Islet precursor cell (in vitro differentiated cells): ENCODE data around the gene FBXO21.
A peak's percentile ranks its signal among the peaks of the same experiment; 100 is the strongest.

Experiments
- DNase-seq: peaks from one replicate; pipeline ENCODE4 v3.0.0-alpha.2; 2018

The FBXO21 gene

DNA sequence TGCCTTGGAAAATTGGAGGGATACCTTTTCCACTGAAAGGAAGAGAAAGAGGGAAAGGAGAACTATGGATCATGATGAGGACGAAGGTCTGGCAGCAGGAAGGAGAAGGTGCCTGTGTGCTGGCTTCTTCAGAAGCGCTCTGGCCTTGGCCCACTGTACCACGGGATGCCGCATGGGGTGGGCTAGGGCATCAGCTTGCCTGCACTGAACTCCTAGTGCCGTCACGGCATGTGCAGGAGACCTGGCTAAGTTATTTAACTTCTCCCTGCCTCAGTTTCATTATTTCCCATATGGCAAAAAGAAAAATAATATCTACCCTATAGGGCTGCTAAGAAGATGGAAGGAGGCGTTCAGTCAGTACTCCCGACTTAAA is 28.1 kb downstream of the FBXO21 start:
- DNase-seq: no peak

DNA sequence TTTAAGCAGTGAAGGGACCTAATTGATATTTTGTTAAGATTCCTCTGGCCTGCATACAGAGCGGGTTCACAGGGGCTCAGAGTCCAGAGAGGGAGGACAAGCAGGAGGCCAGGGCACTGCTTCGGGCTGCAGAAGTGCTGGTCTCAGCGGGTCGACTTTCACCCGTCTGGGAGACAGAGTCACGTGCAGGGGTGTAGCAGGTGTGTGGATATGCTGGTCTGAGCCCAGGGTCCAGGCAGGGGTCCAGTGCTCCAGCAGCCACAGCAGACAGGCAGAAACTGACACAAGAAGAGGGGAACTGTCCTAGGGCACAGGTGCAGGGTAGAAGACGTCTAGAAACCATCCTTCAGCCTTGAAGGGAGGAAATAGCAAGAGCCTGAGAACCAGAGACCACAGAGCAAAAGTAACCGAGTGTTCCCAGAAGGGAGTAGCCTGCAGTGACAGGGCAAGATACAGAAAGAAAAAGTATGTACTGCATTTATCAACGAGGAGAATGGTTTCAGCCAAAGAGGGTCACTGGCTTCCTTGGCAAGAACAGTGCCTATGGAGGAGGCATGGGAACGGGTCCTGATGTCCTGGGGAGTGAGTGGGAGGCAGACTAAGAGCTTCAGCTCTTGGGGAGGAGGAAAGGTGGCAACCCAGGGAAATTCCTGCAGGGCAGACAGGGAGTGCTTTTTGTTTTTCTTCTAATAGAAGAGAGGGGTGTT is 28.7 kb downstream of the FBXO21 start:
- no peak for DNase-seq

DNA sequence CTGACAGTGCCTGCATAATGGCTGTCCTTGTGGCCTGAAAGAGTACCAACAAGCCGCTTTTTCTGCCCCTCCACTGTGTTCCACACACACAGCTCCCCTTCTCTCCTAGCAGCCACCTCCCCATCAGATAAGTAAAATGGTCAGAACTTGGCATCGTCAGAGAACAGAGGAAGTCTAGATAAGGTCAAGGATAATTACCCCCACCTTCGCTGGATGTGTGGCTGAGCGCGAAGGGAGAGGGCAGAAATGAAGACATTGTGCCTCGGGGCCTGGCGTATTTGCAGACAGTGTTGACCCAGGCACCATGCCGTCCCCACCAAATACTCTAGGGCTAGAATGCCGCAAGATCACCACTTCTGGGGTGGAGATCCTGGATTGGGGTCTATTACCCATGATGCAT is 30.6 kb downstream of the FBXO21 start:
- DNase-seq: peak; percentile 50

DNA sequence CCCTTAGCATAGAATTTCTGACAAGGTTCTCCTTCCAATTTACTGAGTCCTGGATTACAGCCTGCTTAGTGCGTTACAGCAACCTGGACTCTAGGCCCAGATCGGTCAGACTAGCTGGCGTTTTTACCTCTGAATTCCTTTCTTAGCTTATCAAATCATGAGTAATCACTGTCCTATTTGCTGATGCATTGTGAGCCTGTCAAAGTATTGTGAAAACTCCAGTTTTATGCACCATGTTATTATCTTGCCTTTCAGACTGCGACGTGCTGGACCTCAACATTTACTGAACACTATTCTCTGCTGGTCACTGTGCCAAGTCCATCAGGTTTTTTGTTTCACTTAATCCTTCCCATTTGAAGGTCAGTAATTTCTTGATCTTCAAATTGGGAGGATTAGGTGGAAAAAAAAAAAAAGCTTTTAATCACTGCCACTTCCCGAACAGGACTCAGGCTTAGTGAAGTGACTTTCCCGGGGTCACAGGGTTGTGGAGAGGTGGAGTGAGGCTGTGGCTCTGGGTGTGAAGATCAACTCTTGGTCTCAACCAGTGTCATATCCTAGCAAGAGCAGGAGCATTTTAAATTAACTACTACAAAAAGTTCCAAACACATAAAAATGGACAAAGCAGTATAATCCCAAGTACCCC is 31.2 kb downstream of the FBXO21 start:
- no peak for DNase-seq

DNA sequence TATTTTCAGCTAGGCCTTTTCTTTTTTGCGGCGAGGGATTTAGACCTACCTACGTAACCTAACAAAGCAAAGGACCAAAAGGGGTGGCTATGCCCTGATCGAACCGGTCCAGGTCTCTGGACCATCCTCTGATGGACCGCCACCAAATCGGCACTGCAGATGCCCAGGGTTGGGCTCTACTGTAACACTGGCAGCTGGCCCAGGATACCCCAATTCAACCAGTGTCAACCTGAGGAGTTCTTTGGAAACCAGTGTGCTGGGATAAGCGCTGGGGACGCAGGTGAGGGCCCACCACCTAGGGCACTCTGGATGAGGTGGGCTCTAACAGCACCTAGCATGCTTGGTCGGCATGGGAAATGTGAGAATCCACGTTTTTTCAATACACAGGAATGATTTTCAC is 32.2 kb downstream of the FBXO21 start:
- peak; percentile 45 for DNase-seq

DNA sequence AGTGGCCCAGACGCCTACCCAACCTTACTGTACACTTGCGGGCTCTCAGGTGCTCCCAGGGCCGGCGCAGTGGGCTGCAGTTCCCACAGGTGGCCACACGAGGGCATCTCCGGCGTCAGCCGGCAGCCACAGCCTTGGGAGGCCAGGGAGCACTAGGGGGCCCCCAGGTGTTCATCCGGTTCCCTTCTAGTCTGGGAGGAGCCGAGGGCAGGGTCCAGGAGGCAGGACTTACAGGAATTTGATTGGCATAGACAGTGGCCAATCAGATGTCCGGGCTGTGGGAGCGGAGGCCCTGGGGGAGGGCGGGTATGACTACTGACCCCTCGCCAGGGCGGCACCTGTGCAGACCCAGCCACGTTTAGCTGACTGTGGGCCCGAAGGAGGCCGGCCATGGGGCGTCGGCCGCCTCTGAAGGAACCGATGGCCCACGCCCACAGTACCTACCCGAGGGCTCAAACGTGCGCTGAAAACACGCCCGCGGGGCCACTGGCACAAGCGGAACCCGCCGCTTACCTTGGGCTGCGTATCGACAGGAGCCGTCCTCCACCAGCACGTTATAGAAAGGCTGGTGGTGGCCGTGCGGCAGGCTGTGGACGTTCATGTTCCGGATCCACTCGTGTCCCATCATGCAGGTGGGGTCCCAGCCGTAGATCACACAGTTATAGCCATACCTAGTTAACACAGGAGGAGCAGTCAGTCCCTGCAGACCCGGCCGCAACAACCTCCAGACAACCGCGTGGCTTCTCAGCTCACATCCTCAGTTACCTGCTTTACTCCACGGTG is 34.8 kb downstream of the FBXO21 start:
- DNase-seq: peak; percentile 99

DNA sequence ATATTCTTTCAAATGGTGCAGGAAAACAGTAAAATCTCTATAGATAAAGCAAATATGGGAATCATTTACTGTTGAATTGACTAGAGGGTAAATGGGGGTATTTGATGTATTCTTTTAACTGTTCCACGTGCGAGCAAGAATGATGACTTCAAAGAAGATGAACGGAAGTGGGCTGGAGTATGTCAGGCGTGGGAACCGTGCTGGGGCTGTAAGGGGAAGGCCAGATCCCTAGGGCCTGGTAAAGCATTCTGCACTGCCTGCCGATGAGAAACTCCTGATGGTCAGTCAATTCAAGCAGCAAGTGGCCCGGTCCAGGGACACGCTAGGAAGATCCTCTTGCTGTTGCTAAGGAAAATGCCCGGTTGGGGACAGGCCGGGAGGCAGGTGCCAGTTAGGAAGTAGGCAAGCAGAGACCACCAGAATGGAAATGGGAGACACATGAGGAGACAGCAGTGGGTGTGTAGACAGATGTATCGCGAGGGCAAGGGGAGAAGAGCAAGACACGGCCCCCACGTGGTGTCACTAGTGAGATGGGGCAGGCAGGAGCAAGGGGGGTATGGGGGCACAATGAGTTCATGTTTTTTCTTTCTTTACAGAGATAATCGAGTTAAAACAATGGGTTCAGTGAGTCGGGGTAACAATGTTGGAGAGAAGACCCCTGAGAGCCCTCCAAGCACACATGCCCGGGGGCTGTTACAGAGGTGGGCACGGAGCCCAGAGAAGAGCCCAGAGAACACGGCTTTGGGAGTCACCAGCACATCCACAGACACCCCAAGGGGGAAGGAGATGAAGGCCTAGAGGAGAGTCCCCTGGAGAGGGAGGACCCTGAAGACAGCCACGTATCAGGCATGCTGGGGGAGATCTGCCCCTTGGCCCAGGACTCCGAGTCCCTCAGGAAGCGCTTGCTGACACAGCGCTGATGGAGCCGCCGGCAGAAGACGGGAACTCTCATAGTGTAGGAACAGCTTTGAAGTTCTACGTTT is 37.2 kb downstream of the FBXO21 start:
- DNase-seq: peak; percentile 43

DNA sequence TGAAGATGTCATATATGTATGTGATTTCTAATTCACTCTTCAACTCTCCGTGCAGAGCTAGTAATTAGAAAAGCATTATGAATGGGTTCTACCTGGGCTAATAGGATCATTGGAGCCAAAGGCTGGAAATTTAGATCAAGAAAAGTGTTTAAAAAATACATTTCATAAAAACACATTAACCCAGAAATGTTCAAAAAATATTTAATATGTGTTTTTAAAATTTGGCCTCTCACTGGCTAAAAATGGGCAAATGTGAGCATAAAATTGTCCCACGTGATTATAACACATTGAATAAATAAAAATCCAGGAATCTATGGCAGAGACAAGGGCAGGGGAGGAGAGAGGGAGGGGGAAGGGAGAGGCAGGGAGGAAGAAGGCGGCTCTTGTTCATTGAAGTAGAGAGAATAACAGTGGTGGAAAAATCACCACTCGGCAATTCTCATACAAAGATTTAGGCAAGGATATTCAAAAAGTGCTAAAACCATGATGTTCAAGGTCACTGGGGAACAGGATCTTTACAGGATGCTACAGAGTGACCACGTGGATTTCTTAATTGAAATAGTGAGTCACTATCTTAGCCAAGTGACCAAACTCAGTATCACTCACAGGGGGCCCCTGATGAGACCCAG is 38.8 kb downstream of the FBXO21 start:
- DNase-seq: no peak

DNA sequence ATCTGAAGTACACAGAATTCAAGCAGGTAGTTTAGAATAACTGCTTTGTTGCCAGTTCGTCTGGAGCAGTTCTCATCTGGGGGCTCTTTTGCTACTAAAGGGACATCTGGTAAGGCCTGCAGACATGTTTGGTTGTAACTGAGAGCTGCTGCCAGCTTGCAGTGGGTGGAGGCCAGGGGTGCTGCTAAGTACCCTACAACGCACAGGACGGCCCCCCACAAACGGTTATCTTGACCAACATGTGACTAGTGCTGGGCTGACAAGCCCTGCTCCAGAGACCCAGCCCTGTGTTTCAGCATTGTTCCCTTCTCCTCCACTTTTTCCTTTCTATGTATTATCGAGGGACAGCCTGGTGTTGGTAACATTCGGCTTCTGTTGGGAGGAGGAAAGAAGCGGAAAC is 40.8 kb downstream of the FBXO21 start:
- no peak for DNase-seq

DNA sequence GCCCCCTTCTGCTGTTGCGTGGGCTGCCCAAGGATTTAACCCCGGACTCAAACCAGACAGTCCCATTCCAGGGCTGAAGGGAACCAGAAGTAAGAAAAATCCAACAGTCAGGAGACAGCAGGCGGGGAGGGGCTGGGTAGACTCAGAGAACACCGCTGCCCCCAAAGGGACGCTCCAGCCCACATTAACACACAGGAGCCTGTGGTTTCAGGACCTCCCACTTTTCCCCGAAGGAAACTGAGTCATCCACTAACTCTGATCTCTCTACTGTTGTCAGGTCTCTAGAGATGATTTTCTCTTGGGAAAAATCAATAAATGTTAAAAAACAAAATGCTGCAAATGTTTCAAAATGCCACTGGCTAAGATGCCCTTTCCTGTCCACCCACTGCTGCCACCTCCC is 41.6 kb downstream of the FBXO21 start:
- no peak for DNase-seq

DNA sequence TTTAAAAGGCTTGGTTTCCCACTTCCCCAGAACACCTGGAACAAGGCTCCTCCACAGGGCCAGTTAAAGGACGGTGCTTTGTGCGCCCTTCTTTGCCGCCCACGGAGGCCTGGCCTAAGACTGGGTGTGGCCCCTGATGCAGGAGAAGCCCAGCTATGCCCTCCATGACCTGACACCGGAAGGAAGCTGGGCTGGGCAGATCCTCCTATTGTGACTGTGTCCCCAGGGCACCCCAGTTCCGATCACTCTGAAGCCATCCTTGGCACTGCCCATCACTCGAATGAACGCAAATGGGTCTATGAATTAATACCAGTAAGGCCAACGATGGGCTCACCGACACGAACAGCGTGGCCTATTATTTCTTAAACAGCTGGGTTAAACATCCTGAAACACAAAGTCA is 42.6 kb downstream of the FBXO21 start:
- DNase-seq: no peak

DNA sequence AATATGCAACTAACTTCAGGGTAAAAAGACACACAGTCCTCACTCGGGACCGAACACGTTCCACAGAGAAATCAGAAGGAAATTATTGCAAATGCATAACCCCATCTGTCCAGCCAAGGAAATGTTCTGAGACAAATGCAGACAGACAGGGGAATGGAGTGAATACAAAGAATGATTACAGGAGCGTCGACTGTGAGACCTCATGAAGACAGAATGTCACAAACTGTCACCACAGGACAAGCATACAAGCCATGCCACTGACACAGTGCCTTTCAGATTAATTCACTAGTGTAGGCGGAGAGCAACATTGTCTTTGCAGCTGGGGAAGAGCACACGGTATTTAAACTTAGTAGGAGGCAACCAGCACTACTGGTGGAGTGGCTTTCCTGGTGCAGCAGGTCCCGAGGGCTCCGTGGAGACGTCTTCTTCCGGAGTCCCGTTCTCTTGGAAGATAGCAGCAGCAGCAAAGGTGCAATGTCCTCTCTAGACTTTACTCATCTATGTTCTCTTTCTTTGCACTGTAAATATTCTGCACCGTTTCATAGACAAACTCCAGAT is 44.6 kb downstream of the FBXO21 start:
- DNase-seq: no peak

DNA sequence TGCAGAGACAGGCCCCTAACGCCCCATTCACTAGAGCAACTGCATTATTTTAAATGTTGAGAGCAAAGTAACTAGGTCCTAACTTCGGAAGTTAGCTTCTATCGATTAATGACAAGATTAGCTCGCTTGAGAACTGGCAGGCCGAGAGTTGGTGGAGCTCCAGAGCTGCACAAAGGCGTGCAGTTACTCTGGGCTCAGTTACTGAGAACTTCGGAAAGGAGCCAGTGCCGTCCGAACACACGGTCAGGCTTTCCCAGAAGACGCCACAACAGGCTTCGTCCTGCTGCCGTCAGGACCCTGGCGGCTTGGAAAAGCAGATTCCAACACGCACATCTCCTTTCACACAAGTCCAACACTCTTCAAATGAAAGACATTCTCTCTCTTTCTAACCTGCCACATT is 45.7 kb downstream of the FBXO21 start:
- no peak for DNase-seq

DNA sequence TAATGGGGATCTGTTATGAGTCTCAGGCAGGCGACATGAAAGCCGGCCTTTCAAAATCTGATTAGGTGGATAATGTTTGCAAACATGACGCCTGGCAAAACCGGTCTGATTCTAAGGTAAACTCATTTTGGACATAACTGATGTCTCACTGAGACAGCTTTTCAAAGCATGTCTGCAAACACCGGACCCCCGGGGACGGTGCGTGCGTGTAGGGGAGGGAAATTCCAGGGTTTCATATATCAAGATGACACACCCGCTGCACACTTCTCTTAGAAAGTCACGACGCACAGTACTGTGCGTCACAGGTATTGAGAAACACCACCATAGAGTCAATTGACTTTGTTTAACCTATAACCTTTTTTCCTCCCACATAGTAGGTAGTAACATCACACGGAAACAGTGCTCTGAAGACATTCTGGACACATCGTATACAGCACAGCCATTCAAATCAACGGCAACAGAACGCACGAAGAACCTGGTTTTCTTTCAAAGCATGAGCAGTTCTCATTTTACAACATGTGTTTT is 47.2 kb downstream of the FBXO21 start:
- no peak for DNase-seq

DNA sequence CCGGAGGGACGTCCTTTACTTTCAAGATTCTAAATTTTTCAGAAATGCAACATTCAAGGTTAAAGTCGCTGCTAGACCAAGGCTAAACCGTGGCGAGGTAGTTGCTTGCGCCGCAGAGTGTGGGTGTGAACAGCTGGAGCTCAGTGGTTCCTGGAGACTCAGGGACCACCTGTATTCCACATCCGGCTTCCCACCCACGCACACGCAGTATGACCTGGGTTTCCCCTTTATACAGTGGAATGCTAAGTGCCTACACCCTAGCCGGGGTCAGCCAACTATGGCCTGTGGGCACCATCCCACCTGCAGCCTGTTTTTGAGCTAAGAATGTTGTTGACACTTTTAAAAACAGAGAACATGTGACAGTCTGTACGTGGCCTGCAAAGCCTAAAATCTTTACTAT is 48.2 kb downstream of the FBXO21 start:
- no peak for DNase-seq

DNA sequence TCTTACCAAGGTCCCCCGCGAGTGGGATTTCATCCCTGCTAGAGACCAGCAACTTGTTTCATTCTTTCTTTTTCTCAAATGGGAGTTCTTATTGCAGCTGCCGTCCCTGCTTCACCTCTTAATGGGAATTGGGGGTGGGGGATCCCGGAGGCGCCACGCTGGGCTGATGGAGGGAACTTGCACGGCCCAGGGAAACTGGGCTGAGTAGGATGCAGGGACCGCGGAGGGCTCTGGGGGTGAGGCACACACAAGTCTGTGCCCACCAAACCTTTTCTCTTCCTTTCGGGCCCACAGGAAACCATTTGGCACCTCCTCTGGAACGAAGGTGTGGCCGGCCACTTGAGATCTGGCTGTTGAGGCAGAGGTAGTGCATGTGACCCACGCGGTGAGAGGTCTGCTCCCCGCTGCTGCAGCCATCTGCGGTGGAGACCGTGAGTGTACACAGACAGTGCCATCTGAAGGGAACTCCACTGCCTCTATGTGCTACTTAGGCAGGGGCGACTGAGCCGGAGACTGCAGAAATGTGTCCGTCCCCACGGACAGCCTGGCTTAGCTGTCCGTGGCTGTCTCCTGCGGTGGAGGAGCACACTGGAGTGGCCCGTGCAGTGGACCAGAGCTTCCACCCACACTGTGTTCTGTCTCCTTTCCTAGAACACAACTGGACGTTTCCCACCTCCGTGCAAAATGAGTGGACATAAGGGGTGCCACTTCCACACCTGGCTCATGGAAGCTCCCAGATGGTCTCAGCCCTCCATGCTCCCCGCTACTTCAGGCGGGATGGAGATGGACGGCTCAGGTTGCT is 49.0 kb downstream of the FBXO21 start:
- DNase-seq: no peak

DNA sequence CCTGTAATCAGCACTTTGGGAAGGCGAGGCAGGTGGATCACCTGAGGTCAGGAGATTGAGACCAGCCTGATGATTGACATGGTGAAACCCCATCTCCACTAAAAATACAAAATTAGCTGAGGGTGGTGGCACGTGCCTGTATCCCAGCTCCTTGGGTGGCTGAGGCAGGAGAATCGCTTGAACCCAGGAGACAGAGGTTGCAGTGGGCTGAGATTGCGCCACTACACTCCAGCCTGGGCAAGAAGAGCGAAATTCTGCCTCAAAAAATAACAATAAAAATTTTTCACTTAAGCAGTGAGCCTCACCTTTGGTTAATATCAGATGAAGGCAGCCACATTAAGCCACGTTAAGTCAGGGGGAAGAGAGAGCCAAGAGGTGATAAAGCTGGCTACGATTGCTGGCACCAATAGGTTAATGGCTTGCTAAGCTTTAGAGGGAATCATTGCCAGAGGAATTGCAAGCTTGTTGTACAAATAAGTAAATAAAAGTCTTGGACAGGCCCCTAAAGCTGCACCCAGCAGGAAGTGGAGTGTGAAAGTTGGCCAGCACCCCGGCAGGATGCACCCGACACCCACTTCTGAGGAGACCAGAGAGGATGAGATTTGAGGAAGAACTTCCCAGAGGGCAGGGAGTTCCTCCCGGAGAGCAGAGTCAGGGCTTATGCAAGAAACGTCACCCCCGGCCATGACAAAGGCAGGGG is 49.7 kb downstream of the FBXO21 start:
- DNase-seq: no peak

DNA sequence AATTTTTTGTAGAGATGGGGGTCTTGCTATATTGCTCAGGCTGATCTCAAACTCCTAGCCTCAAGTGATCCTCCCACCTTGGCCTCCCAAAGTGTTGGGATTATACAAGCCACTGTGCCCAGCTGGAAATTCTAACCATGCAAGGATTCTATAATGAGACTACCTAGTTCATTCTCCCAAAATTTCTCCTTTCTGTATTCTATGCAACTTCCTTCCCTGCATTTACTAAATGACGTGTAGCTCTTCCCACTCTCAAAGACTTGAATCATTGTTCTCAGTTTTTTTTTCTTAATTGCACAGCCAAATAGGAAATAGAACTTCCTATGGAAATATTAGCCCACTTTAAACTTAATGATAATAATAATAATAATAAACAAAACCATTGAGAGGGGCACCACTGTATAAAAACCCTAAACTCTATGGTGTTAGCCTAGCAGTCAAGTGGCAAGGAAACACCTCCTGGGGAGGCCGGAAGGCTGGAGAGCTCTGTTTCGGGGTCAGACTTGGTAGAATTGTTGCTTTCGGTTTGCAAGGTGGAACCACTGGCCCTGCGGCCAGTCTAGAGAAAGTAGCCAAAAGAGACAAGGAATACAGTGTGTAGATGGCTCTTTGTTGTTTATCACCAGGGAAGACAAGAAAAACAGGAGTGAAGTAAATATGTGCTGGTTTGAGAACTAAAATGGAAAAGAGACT is 51.1 kb downstream of the FBXO21 start:
- no peak for DNase-seq

DNA sequence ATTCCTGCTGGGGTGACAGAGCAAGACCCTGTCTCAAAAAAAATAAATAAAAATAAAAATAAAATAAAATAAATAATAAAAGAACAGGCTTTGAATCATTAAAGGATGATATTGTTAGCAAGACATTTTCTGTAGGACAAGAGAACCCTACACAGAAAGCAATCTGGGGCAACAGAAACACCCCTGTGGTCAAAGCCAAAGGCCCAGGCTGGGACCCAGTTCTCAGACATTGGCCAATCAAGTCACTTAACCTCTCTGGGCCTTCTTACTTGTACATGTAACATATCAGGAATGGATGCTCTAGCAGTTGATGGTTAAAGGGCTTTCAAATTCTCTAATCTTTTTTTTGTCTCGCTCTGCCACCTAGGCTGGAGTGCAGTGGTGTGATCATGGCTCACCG is 55.5 kb downstream of the FBXO21 start:
- DNase-seq: no peak

DNA sequence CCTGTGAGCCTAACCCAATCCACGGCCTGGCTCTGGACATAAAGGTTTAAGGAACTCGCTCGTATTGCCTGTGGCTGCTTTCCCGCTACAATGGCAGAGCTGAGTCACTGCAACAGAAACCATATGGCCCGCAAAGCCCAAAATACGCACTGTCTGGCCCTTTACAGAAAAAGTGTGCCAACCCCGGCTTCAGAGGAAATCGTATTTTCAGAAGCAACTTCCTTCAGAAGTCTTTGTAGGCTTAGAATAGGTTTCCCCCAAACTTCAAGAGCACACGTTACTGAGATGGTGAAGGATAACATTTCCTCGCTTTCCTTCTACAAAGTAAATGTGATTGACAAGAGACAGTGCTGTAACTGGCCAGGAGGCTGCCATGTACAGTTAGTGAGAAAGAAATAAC is 56.2 kb downstream of the FBXO21 start:
- DNase-seq: peak; percentile 73
